Large intestine (tissue), 1 donor: ENCODE measurements around the gene APOL2. TPM values are rescaled to one million over a fixed set of nuclear protein-coding genes. Genes with fewer than 3 reads are reported as not detected.

Experiments used
- polyA plus RNA-seq: library from polyadenylated mRNA; unstranded; fragments of 120-200 nt; gene quantifications from one replicate; pipeline ENCODE4 v1.2.1, GENCODE V29; 2013

The APOL2 gene
- polyA plus RNA-seq, 1 donor = 42.5 TPM

Other genes starting within 250 kb of the APOL2 start
- gene RBFOX2, start 210.7 kb downstream of the APOL2 start, polyA plus RNA-seq = 67.0 TPM
- 13.1 TPM for gene APOL3, start 78.8 kb downstream of the APOL2 start, polyA plus RNA-seq
- gene APOL4, start 37.7 kb downstream of the APOL2 start, polyA plus RNA-seq = 7.8 TPM
- 20.3 TPM for gene APOL1, start 13.6 kb upstream of the APOL2 start, polyA plus RNA-seq
- 191 TPM for gene MYH9, start 148.4 kb upstream of the APOL2 start, polyA plus RNA-seq
- gene TXN2, start 242.1 kb upstream of the APOL2 start, polyA plus RNA-seq = 85.9 TPM